ENCODE data around the gene P3R3URF. TPM values are rescaled to one million over a fixed set of nuclear protein-coding genes. Genes with fewer than 3 reads are reported as not detected.
"Not testable (repeated sequence)": the region's sequence is repeated elsewhere in the genome, so short reads cannot be mapped to it uniquely, and the experiment has no call there.

P3R3URF gene
- total RNA-seq (not detected), polyA plus RNA-seq (not detected)
- long read RNA-seq, donor 1: 0 reads
- long read RNA-seq, donor 2: 0 reads
- long read RNA-seq, donor 3: 0 reads
- long read RNA-seq, donor 4: 0 reads
- long read RNA-seq, donor 5: 0 reads
- long read RNA-seq, donor 6: 0 reads
- long read RNA-seq, donor 7: 0 reads
- long read RNA-seq, donor 8: 0 reads
- long read RNA-seq, donor 9: 0 reads
- long read RNA-seq, donor 10: 0 reads

DNA sequence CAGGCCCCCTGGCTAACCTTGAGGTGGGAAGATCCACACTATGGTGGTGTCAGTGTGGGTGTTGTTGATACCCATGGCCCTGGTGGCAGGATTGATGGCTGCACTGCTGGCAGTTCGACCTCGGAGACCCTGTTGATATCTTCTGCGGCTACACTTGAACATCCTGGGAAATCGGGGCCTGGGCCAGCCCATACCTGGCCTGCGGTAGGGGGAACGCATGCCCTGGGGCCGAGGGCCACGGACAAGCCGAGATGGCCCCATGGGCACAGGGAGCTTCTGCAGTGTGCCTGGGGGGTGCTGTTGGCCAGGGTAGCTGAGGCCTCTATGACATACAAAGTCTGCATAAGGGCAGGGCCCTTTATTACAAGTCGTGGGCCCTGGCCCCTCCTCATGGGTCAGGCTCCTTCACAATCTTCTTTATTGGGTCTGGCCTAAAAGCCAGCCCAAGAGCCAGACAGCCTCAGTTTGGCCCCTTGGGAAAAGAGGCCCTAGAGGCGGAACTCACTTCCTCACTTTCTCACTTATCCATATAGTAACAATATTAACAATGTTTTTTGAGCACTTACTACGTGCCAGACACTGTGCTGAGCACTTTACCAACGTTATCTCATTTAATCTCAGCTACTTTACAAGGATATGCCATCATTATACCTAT lies at the start of gene P3R3URF:
Gene P3R3URF (minus strand): TSS at position 278 of the 655 bp plus-strand sequence. CDS start 17 bp downstream, at position 261.
- Histone ChIP-seq H3K4me3 (no peak within 1 kb of the TSS), H3K36me3 (replicated peaks in 1 of 2) (no peaks in the 10 kb centered on the region), H3K27ac (peak within 1 kb of the TSS in 4 of 5 donors; percentile 70 to 92 (median 78)), H3K9me3 (replicated peaks in 1 of 3) (no peaks in the 10 kb centered on the region), H3K27me3 (no peaks in the 10 kb centered on the region), H3K4me1 (replicated peaks in 1 of 2) (peaks cover 24 to 32% of the 10 kb centered on the region in 2 donors)
- no peak for TF ChIP-seq POLR2A (IDR thresholded peaks at IDR 0.05)
- TF ChIP-seq, protein P1, sequence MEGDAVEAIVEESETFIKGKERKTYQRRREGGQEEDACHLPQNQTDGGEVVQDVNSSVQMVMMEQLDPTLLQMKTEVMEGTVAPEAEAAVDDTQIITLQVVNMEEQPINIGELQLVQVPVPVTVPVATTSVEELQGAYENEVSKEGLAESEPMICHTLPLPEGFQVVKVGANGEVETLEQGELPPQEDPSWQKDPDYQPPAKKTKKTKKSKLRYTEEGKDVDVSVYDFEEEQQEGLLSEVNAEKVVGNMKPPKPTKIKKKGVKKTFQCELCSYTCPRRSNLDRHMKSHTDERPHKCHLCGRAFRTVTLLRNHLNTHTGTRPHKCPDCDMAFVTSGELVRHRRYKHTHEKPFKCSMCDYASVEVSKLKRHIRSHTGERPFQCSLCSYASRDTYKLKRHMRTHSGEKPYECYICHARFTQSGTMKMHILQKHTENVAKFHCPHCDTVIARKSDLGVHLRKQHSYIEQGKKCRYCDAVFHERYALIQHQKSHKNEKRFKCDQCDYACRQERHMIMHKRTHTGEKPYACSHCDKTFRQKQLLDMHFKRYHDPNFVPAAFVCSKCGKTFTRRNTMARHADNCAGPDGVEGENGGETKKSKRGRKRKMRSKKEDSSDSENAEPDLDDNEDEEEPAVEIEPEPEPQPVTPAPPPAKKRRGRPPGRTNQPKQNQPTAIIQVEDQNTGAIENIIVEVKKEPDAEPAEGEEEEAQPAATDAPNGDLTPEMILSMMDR (IDR thresholded peaks at IDR 0.05): no peak
- intact Hi-C loops (cut with DNase I): no loop called here
- 88 to 94% (median 90%) methylated on average over 5 to 13 of the region's 13 CpGs for WGBS, 4 donors
- DNase-seq: no peak

DNA sequence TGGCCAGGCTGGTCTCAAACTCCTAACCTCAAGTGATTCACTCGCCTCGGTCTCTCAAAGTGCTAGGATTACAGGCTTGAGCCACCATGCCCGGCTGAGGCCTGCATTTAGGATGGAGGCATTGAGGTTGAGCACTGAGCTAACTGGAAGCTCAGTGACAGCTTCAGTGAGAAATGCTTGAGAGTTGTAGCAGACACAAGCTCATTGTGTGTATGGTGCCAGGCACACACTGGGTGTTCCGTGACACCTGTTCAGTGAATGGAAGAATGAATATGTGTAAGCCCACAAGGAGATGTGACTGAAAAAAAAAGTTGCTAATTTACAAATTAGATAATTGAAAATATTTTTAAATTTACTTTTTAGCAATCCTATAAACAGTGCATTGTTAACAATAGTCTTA lies 48.7 kb upstream of the P3R3URF start:
- Histone ChIP-seq H3K27ac (no peak overlapping the region), H3K4me3 (no peak overlapping the region), H3K9me3 (replicated peaks in 1 of 3) (no peaks in the 10 kb centered on the region), H3K4me1 (replicated peaks in 1 of 2) (peaks cover 0 to 4% of the 10 kb centered on the region in 2 donors), H3K27me3 (no peaks in the 10 kb centered on the region), H3K36me3 (replicated peaks in 1 of 2) (no peaks in the 10 kb centered on the region)
- WGBS, 4 donors: 86 to 97% (median 87%) methylated on average over 4 of the region's 4 CpGs
- intact Hi-C loops (cut with DNase I): no loop called here
- TF ChIP-seq POLR2A (IDR thresholded peaks at IDR 0.05): no peak
- TF ChIP-seq, protein P1 (IDR thresholded peaks at IDR 0.05): no peak
- DNase-seq: no peak

DNA sequence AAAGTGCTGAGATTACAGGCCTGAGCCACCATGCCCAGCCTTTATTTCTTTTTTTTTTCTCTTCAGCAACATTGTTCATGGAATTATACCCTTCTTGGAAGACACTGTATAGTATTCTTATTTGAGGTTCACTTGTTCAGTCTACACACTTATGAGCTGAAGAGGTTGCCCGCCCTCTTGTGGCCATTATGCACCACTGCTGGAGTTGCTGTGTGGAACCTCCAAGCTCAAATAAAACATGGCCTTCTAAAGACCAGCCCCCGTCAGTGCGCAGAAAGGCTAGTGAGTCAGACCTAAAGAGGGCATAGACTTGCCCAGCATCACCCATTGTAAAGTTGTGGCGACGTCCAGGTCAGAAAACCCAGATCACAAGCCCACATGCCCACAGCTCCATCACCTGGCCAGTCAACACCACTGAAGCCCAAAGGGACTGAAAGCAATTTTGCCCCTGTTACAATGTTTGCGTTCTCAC lies 47.2 kb upstream of the P3R3URF start:
- no peak overlapping the region for H3K4me3 ChIP-seq
- H3K36me3 ChIP-seq (replicated peaks in 1 of 2): no peaks in the 10 kb centered on the region
- peaks cover 0 to 4% of the 10 kb centered on the region in 2 donors for H3K4me1 ChIP-seq (replicated peaks in 1 of 2)
- 3 to 18% (median 14%) methylated on average over 4 to 6 of the region's 6 CpGs for WGBS, 4 donors
- intact Hi-C loops (cut with DNase I): no loop called here
- H3K27ac ChIP-seq: peak overlapping the region in 1 of 5 donors; percentile 52
- no peak for TF ChIP-seq POLR2A (IDR thresholded peaks at IDR 0.05)
- TF ChIP-seq, protein P1 (IDR thresholded peaks at IDR 0.05): peak; percentile 85 to 93 (median 92)
- H3K27me3 ChIP-seq: no peaks in the 10 kb centered on the region
- DNase-seq: peak; percentile 68 to 93 (median 85)
- no peaks in the 10 kb centered on the region for H3K9me3 ChIP-seq (replicated peaks in 1 of 3)

DNA sequence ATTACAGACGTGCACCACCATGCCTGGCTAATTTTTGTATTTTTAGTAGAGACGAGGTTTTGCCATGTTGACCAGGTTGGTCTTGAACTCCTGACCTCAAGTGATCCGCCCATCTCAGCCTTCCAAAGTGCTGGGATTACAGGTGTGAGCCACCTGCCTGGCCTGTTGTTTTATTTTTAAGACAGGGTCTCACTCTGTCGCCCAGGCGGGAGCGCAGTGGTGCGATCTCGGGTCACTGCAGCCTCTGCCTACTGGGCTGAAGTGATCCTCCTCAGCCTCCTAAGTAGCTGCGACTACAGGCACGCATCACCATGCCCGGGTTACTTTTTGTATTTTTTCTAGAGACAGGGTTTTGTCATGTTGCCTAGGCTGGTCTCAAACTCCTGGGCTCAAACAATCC lies 46.8 kb upstream of the P3R3URF start:
- H3K36me3 ChIP-seq (replicated peaks in 1 of 2); H3K9me3 ChIP-seq (replicated peaks in 1 of 3); DNase-seq; H3K27ac ChIP-seq; H3K4me1 ChIP-seq (replicated peaks in 1 of 2); intact Hi-C loops (cut with DNase I); H3K4me3 ChIP-seq; H3K27me3 ChIP-seq: not testable (repeated sequence)
- 71 to 75% (median 73%) methylated on average over 11 of the region's 11 CpGs for WGBS, 4 donors
